HEK293 (cell line): ENCODE results near the gene DDX10.

Experiments
- CTCF ChIA-PET: fragments of 350-600 bp; formaldehyde crosslinking; extraction: SDS; loops from one replicate; lab custom pipeline; 2021; ENCODE audit warnings: antibody characterized with exemption; lab: Yijun Ruan, JAX
- POLR2A ChIA-PET: fragments of 300-600 bp; formaldehyde crosslinking; extraction: SDS; loops from one replicate; lab custom pipeline; 2020; ENCODE audit warnings: antibody characterized with exemption, inconsistent platforms; lab: Yijun Ruan, JAX
- H3K27ac ChIP-seq: fragments of 200-500 bp; sonication (Bioruptor generic); 2 replicates; pipeline ENCODE4 v1.5.1; 2014; ENCODE audit warnings: low read depth, low read length, control low read depth, inconsistent platforms; ENCODE audit errors: extremely low read depth
- H3K36me3 ChIP-seq, 2 experiments: fragments of 200-500 bp in 1 of 2; sonication (Bioruptor generic) in 1 of 2; 1 replicate in 1 of 2; 2 replicates in 1 of 2; pipeline ENCODE4 v1.5.1; 2014 to 2017; ENCODE audit warnings: inconsistent platforms in 2 of 2, low read length in 2 of 2; ENCODE audit not compliant: control insufficient read depth in 2 of 2, insufficient read depth in 1 of 2
- H3K4me1 ChIP-seq: fragments of 200-500 bp; sonication (Bioruptor generic); 2 replicates; pipeline ENCODE4 v1.5.1; 2014; ENCODE audit warnings: mild to moderate bottlenecking, low read length, inconsistent platforms; ENCODE audit not compliant: control insufficient read depth, insufficient read depth
- H3K4me3 ChIP-seq: 2 replicates; pipeline ENCODE4 v1.5.1; 2011; ENCODE audit warnings: low read depth, mild to moderate bottlenecking, control low read depth, low read length, moderate library complexity
- H3K9me3 ChIP-seq: fragments of 200-500 bp; sonication (Bioruptor generic); 2 replicates; pipeline ENCODE4 v1.5.1; 2014; ENCODE audit warnings: low read depth, low read length, inconsistent platforms; ENCODE audit not compliant: control insufficient read depth, insufficient read depth
- GLIS2 ChIP-seq: fragments of 450-650 bp; formaldehyde crosslinking; IDR thresholded peaks from 2 replicates; pipeline ENCODE4 v1.5.1; 2016; ENCODE audit warnings: missing biosample characterization, missing genetic modification characterization
- IKZF3 ChIP-seq: fragments of 450-650 bp; IDR thresholded peaks from 2 replicates; pipeline ENCODE4 v1.5.0; 2018; ENCODE audit warnings: missing biosample characterization, mild to moderate bottlenecking, missing genetic modification characterization, moderate library complexity
- KLF8 ChIP-seq: fragments of 450-650 bp; formaldehyde crosslinking; IDR thresholded peaks from 2 replicates; pipeline ENCODE4 v1.5.1; 2016; ENCODE audit warnings: missing biosample characterization, missing genetic modification characterization
- MYNN ChIP-seq: fragments of 450-650 bp; formaldehyde crosslinking; IDR thresholded peaks from 2 replicates; pipeline ENCODE4 v1.5.1; 2016; ENCODE audit warnings: missing biosample characterization, missing genetic modification characterization, borderline replicate concordance
- SCRT1 ChIP-seq: fragments of 450-650 bp; formaldehyde crosslinking; IDR thresholded peaks from 2 replicates; pipeline ENCODE4 v1.5.1; 2016; ENCODE audit warnings: missing biosample characterization, missing genetic modification characterization, borderline replicate concordance
- SCRT2 ChIP-seq: fragments of 450-650 bp; formaldehyde crosslinking; IDR thresholded peaks from 2 replicates; pipeline ENCODE4 v1.5.1; 2016; ENCODE audit warnings: missing biosample characterization, missing genetic modification characterization
- YY2 ChIP-seq: fragments of 450-650 bp; formaldehyde crosslinking; IDR thresholded peaks from 2 replicates; pipeline ENCODE4 v1.5.1; 2016; ENCODE audit warnings: missing biosample characterization, missing genetic modification characterization
- ZBTB48 ChIP-seq: fragments of 450-650 bp; formaldehyde crosslinking; IDR thresholded peaks from 2 replicates; pipeline ENCODE4 v1.5.1; 2016; ENCODE audit warnings: missing biosample characterization, missing genetic modification characterization
- ZFHX2 ChIP-seq: fragments of 450-650 bp; formaldehyde crosslinking; conservative IDR thresholded peaks from 2 replicates; pipeline ENCODE4 v1.5.1; 2016; ENCODE audit warnings: missing biosample characterization, missing genetic modification characterization
- ZFP37 ChIP-seq: fragments of 450-650 bp; formaldehyde crosslinking; IDR thresholded peaks from 2 replicates; pipeline ENCODE4 v1.5.1; 2016; ENCODE audit warnings: missing biosample characterization, missing genetic modification characterization
- ZIC2 ChIP-seq: fragments of 450-650 bp; formaldehyde crosslinking; IDR thresholded peaks from 2 replicates; pipeline ENCODE4 v1.5.1; 2016; ENCODE audit warnings: missing biosample characterization, missing genetic modification characterization
- ZNF10 ChIP-seq: fragments of 450-650 bp; formaldehyde crosslinking; IDR thresholded peaks from 2 replicates; pipeline ENCODE4 v1.5.1; 2017; ENCODE audit warnings: missing biosample characterization, missing genetic modification characterization
- ZNF112 ChIP-seq: fragments of 450-650 bp; formaldehyde crosslinking; IDR thresholded peaks from 2 replicates; pipeline ENCODE4 v1.5.0; 2017; ENCODE audit warnings: missing biosample characterization, missing genetic modification characterization
- ZNF121 ChIP-seq: fragments of 450-650 bp; formaldehyde crosslinking; IDR thresholded peaks from 2 replicates; pipeline ENCODE4 v1.5.1; 2016; ENCODE audit warnings: missing biosample characterization, missing genetic modification characterization
- ZNF157 ChIP-seq: fragments of 450-650 bp; formaldehyde crosslinking; IDR thresholded peaks from 2 replicates; pipeline ENCODE4 v1.5.1; 2016; ENCODE audit warnings: missing biosample characterization, missing genetic modification characterization
- ZNF175 ChIP-seq: fragments of 450-650 bp; formaldehyde crosslinking; IDR thresholded peaks from 2 replicates; pipeline ENCODE4 v1.5.1; 2016; ENCODE audit warnings: missing biosample characterization, missing genetic modification characterization
- ZNF19 ChIP-seq: fragments of 450-650 bp; formaldehyde crosslinking; IDR thresholded peaks from 2 replicates; pipeline ENCODE4; 2016; ENCODE audit warnings: missing biosample characterization, missing genetic modification characterization, low read depth
- ZNF292 ChIP-seq: fragments of 450-650 bp; formaldehyde crosslinking; IDR thresholded peaks from 2 replicates; pipeline ENCODE4 v1.5.1; 2016; ENCODE audit warnings: low read depth, missing biosample characterization, missing genetic modification characterization, borderline replicate concordance
- ZNF302 ChIP-seq: fragments of 450-650 bp; formaldehyde crosslinking; IDR thresholded peaks from 2 replicates; pipeline ENCODE4 v1.5.1; 2016; ENCODE audit warnings: missing biosample characterization, missing genetic modification characterization, low read depth
- ZNF324 ChIP-seq: fragments of 450-650 bp; formaldehyde crosslinking; IDR thresholded peaks from 2 replicates; pipeline ENCODE4 v1.5.1; 2016; ENCODE audit warnings: missing biosample characterization, missing genetic modification characterization
- ZNF362 ChIP-seq: fragments of 450-650 bp; formaldehyde crosslinking; IDR thresholded peaks from 2 replicates; pipeline ENCODE4 v1.5.1; 2016; ENCODE audit warnings: missing biosample characterization, missing genetic modification characterization
- ZNF416 ChIP-seq: fragments of 450-650 bp; formaldehyde crosslinking; IDR thresholded peaks from 2 replicates; pipeline ENCODE4 v1.5.1; 2016; ENCODE audit warnings: missing biosample characterization, missing genetic modification characterization
- ZNF473 ChIP-seq: fragments of 450-650 bp; formaldehyde crosslinking; IDR thresholded peaks from 2 replicates; pipeline ENCODE4 v1.5.1; 2017; ENCODE audit warnings: missing biosample characterization, missing genetic modification characterization
- ZNF530 ChIP-seq: fragments of 450-650 bp; formaldehyde crosslinking; IDR thresholded peaks from 2 replicates; pipeline ENCODE4 v1.5.1; 2016; ENCODE audit warnings: low read depth, missing biosample characterization, missing genetic modification characterization
- ZNF544 ChIP-seq: fragments of 450-650 bp; formaldehyde crosslinking; IDR thresholded peaks from 2 replicates; pipeline ENCODE4 v1.5.0; 2017; ENCODE audit warnings: missing biosample characterization, missing genetic modification characterization
- ZNF548 ChIP-seq: fragments of 450-650 bp; formaldehyde crosslinking; IDR thresholded peaks from 2 replicates; pipeline ENCODE4 v1.5.1; 2016; ENCODE audit warnings: missing biosample characterization, missing genetic modification characterization
- ZNF596 ChIP-seq: fragments of 450-650 bp; IDR thresholded peaks from 2 replicates; pipeline ENCODE4 v1.5.0; 2018; ENCODE audit warnings: missing biosample characterization, mild to moderate bottlenecking, missing genetic modification characterization, moderate library complexity
- ZNF624 ChIP-seq: fragments of 450-650 bp; formaldehyde crosslinking; IDR thresholded peaks from 2 replicates; pipeline ENCODE4 v1.5.1; 2017; ENCODE audit warnings: missing biosample characterization, missing genetic modification characterization
- ZNF670 ChIP-seq: fragments of 450-650 bp; formaldehyde crosslinking; IDR thresholded peaks from 2 replicates; pipeline ENCODE4 v1.5.1; 2016; ENCODE audit warnings: missing biosample characterization, missing genetic modification characterization, low read depth
- ZNF76 ChIP-seq: fragments of 450-650 bp; formaldehyde crosslinking; IDR thresholded peaks from 2 replicates; pipeline ENCODE4; 2016; ENCODE audit warnings: low read depth, missing biosample characterization, missing genetic modification characterization, borderline replicate concordance
- ZNF776 ChIP-seq: fragments of 450-650 bp; formaldehyde crosslinking; IDR thresholded peaks from 2 replicates; pipeline ENCODE4 v1.5.0; 2017; ENCODE audit warnings: missing biosample characterization, missing genetic modification characterization, borderline replicate concordance
- ZNF777 ChIP-seq: fragments of 450-650 bp; formaldehyde crosslinking; IDR thresholded peaks from 2 replicates; pipeline ENCODE4 v1.5.1; 2017; ENCODE audit warnings: missing biosample characterization, missing genetic modification characterization, borderline replicate concordance
- ZNF830 ChIP-seq: fragments of 450-650 bp; IDR thresholded peaks from 2 replicates; pipeline ENCODE4 v1.5.0; 2018; ENCODE audit warnings: missing biosample characterization, missing genetic modification characterization, low read depth, mild to moderate bottlenecking, moderate library complexity
- ZNF837 ChIP-seq: fragments of 450-650 bp; formaldehyde crosslinking; IDR thresholded peaks from 2 replicates; pipeline ENCODE4 v1.5.1; 2016; ENCODE audit warnings: missing biosample characterization, missing genetic modification characterization
- ZNF843 ChIP-seq: fragments of 450-650 bp; formaldehyde crosslinking; IDR thresholded peaks from 2 replicates; pipeline ENCODE4 v1.5.1; 2016; ENCODE audit warnings: missing biosample characterization, missing genetic modification characterization
- TF ChIP-seq, protein P1 (sequence below): fragments of 450-650 bp; formaldehyde crosslinking; IDR thresholded peaks from 2 replicates; pipeline ENCODE4 v1.5.1; 2016; ENCODE audit warnings: missing biosample characterization, missing genetic modification characterization
- TF ChIP-seq, protein P2 (sequence below): fragments of 450-650 bp; formaldehyde crosslinking; optimal IDR thresholded peaks from 2 replicates; pipeline ENCODE3; 2016; ENCODE audit warnings: missing biosample characterization, mild to moderate bottlenecking, missing genetic modification characterization

Gene DDX10

DNA sequence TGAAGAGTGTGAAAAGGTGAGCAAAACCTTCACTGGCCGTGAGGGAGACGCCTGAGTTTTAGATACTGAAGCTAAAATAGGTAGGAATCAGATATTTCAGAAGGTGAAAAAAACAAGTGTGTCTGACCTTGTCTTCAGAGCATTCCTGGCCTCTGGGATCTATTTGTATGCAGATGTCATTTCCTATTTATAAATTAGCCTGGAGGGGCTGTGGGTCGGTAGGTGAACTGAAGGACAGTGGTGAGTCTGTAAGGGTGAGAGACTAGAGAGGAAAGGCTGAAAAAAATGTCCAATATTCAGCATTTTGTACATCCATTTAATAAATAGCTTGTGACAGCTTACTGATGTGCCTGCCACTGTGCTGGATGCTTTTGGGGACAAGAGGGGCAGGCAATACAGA is 302.1 kb downstream of the DDX10 start:
- CTCF ChIA-PET = no interaction called here

DNA sequence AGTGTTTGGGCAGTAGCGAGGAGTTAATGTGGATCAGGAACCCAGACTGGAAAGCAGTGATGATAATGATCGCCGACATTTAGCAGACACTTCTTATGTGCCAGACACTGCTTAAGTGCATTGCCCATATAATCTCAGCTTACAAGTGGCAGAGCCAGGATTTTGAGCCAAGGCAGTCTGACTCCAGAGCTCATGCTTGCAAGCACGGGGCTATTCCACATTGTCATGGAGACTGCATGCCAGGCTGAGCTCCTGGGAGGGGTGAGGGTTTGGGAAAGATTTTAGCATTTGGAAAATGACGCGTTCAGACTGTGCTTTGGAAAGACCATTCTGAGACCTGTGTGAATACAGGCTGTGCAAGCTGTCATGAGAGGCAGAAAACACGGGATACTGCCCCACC is 302.7 kb downstream of the DDX10 start:
- no peaks in the 10 kb centered on the region for H3K36me3 ChIP-seq
- no peaks in the 10 kb centered on the region for H3K4me1 ChIP-seq
- no peak overlapping the region for H3K27ac ChIP-seq
- no peak for TF ChIP-seq KLF8 (tag by site-specific recombination)
- TF ChIP-seq ZIC2 (tag by site-specific recombination) = no peak
- TF ChIP-seq MYNN = no peak
- no peak for TF ChIP-seq ZNF157 (tag by site-specific recombination)
- no peak for TF ChIP-seq ZNF530
- TF ChIP-seq ZNF121 (tag by site-specific recombination) = no peak
- TF ChIP-seq GLIS2 (tag by site-specific recombination) = no peak
- no peak for TF ChIP-seq ZNF112 (tag by site-specific recombination)
- TF ChIP-seq ZNF843 = no peak
- TF ChIP-seq ZNF175 (tag by site-specific recombination) = no peak
- no peak for TF ChIP-seq IKZF3
- TF ChIP-seq ZNF624 (tag by site-specific recombination) = no peak
- TF ChIP-seq SCRT2 (tag by site-specific recombination) = no peak
- TF ChIP-seq ZNF548 = no peak
- TF ChIP-seq ZNF302 (tag by site-specific recombination) = no peak
- no peak for TF ChIP-seq ZBTB48 (tag by site-specific recombination)
- no peak for TF ChIP-seq ZNF837 (tag by site-specific recombination)
- no peak for TF ChIP-seq ZNF362 (tag by site-specific recombination)
- no peak for TF ChIP-seq ZNF10 (tag by site-specific recombination)
- POLR2A ChIA-PET = no interaction called here
- H3K9me3 ChIP-seq = no peaks in the 10 kb centered on the region
- CTCF ChIA-PET = no interaction called here
- H3K4me3 ChIP-seq = no peak overlapping the region

More for the DNA sequence above, 302.1 kb downstream of the DDX10 start:
- TF ChIP-seq ZFHX2 (tag by site-specific recombination) (no peak), GLIS2 (tag by site-specific recombination) (no peak), ZNF596 (tag by site-specific recombination) (no peak), ZNF777 (tag by site-specific recombination) (no peak), ZNF830 (tag by site-specific recombination) (no peak), ZNF19 (tag by site-specific recombination) (no peak), ZNF416 (tag by site-specific recombination) (no peak), ZNF776 (no peak), ZNF544 (tag by site-specific recombination) (no peak), ZNF292 (tag by site-specific recombination) (no peak), ZNF473 (no peak), ZNF121 (tag by site-specific recombination) (no peak), ZFP37 (no peak), ZNF76 (tag by site-specific recombination) (no peak), YY2 (tag by site-specific recombination) (no peak), SCRT1 (tag by site-specific recombination) (no peak), ZNF670 (tag by site-specific recombination) (no peak), ZNF324 (tag by site-specific recombination) (no peak)
- TF ChIP-seq, protein P1, sequence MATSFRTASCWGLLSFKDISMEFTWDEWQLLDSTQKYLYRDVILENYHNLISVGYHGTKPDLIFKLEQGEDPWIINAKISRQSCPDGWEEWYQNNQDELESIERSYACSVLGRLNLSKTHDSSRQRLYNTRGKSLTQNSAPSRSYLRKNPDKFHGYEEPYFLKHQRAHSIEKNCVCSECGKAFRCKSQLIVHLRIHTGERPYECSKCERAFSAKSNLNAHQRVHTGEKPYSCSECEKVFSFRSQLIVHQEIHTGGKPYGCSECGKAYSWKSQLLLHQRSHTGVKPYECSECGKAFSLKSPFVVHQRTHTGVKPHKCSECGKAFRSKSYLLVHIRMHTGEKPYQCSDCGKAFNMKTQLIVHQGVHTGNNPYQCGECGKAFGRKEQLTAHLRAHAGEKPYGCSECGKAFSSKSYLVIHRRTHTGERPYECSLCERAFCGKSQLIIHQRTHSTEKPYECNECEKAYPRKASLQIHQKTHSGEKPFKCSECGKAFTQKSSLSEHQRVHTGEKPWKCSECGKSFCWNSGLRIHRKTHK (tag by site-specific recombination) = no peak
- TF ChIP-seq, protein P2, sequence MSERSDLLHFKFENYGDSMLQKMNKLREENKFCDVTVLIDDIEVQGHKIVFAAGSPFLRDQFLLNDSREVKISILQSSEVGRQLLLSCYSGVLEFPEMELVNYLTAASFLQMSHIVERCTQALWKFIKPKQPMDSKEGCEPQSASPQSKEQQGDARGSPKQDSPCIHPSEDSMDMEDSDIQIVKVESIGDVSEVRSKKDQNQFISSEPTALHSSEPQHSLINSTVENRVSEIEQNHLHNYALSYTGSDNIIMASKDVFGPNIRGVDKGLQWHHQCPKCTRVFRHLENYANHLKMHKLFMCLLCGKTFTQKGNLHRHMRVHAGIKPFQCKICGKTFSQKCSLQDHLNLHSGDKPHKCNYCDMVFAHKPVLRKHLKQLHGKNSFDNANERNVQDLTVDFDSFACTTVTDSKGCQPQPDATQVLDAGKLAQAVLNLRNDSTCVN (tag by site-specific recombination) = no peak
- Histone ChIP-seq H3K27ac (no peak overlapping the region), H3K4me1 (no peaks in the 10 kb centered on the region), H3K36me3 (no peaks in the 10 kb centered on the region), H3K4me3 (no peak overlapping the region), H3K9me3 (no peaks in the 10 kb centered on the region)
- POLR2A ChIA-PET = no interaction called here
